ENCODE data around the gene SLC30A7.
A peak's percentile ranks its signal among the peaks of the same experiment; 100 is the strongest.

SLC30A7 gene

GRCh38 chr1:100921110-100921706, 25.3 kb downstream of the SLC30A7 start:
- H3K27ac ChIP-seq: peak overlapping the region; percentile 46
- in situ Hi-C loops (cut with HindIII; ENCODE audit: low pct_ligation_motif_present, low sequenced_read_pairs): loop anchor here (25.0 kb wide), 1 partner anchor 366 kb away; no protein-coding TSS in a partner anchor
- no peaks in the 10 kb centered on the region for H3K27me3 ChIP-seq (replicated peaks)
- DNase-seq: peak; percentile 23
- TF ChIP-seq CTCF (IDR thresholded peaks at IDR 0.05; ENCODE audit: low read depth, low read length, missing control alignments): peak; percentile 34
- H3K4me3 ChIP-seq (ENCODE audit: low read depth, low read length): no peak overlapping the region
- H3K36me3 ChIP-seq (replicated peaks): peaks cover 21% of the 10 kb centered on the region

DNA sequence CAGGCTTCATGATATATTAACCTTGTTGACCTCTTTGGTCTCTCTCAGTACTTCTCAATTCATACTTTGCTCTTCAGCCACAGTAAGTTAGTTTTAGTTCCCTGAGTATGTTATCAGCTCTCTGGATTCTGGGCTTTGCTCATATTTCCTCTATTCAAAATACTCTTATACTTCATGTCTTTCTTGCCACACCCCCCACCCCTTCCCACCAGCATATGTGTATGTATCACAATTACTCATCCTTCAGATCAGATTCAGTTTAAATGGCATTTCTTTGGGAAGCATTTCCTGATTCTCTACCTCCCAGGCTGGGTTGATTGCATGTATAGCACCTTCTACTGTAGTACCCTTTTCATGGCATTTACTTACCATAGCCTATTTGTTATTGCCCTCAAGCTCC, 28.3 kb downstream of the SLC30A7 start:
- peaks cover 13% of the 10 kb centered on the region for H3K36me3 ChIP-seq (replicated peaks)
- H3K27me3 ChIP-seq (replicated peaks): no peaks in the 10 kb centered on the region
- in situ Hi-C loops (cut with HindIII; ENCODE audit: low pct_ligation_motif_present, low sequenced_read_pairs): loop anchor here (25.0 kb wide), 1 partner anchor 363 kb away; no protein-coding TSS in a partner anchor
- no peak overlapping the region for H3K4me3 ChIP-seq (ENCODE audit: low read depth, low read length)
- no peak for TF ChIP-seq CTCF (IDR thresholded peaks at IDR 0.05; ENCODE audit: low read depth, low read length, missing control alignments)
- DNase-seq: peak; percentile 83
- peak overlapping the region; percentile 17 for H3K27ac ChIP-seq

DNA sequence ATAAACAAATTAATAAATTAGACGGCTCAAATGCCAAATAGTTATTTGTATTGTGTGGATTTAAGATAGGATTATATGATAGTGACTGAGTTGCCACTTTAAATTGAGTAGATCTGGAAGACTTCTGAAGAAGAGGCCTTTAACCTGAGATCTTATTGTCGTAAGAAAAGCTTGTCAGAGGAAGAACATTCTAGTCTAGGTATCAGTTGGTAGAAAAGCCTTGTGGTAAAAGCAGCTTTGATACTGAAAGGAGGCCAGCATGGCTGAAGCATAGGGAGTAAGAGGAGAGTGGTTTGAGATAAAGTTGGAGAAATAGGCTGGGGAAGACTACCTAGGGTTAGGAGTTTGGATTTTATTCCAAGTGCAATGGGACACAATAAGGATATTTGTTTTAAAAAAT, 29.1 kb downstream of the SLC30A7 start:
- no peak for TF ChIP-seq CTCF (IDR thresholded peaks at IDR 0.05; ENCODE audit: low read depth, low read length, missing control alignments)
- in situ Hi-C loops (cut with HindIII; ENCODE audit: low pct_ligation_motif_present, low sequenced_read_pairs): loop anchor here (25.0 kb wide), 1 partner anchor 362 kb away; no protein-coding TSS in a partner anchor
- no peak for DNase-seq
- H3K4me3 ChIP-seq (ENCODE audit: low read depth, low read length): no peak overlapping the region
- no peaks in the 10 kb centered on the region for H3K27me3 ChIP-seq (replicated peaks)
- H3K27ac ChIP-seq: no peak overlapping the region
- peaks cover 13% of the 10 kb centered on the region for H3K36me3 ChIP-seq (replicated peaks)

DNA sequence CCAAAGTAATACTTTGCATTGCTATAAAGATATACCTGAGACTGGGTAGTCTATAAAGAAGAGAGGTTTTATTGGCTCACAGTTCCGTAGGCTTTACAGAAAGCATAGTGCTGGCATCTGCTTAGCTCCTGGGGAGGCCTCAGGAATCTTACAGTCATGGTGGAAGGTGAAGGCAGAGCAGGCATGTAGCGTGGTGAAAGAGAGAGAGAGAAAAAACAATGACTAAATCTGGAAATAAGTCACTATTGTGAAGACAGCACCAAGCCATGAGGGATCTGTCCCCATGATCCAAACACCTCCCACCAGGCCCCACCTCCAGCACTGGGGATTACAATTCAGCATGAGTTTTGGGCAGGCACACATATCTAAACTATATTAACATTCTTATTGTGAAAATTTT, 30.4 kb downstream of the SLC30A7 start:
- no peak for DNase-seq
- in situ Hi-C loops (cut with HindIII; ENCODE audit: low pct_ligation_motif_present, low sequenced_read_pairs): no loop called here
- Histone ChIP-seq H3K36me3 (replicated peaks) (peaks cover 13% of the 10 kb centered on the region), H3K4me3 (ENCODE audit: low read depth, low read length) (no peak overlapping the region), H3K27ac (no peak overlapping the region), H3K27me3 (replicated peaks) (no peaks in the 10 kb centered on the region)
- TF ChIP-seq CTCF (IDR thresholded peaks at IDR 0.05; ENCODE audit: low read depth, low read length, missing control alignments): no peak

DNA sequence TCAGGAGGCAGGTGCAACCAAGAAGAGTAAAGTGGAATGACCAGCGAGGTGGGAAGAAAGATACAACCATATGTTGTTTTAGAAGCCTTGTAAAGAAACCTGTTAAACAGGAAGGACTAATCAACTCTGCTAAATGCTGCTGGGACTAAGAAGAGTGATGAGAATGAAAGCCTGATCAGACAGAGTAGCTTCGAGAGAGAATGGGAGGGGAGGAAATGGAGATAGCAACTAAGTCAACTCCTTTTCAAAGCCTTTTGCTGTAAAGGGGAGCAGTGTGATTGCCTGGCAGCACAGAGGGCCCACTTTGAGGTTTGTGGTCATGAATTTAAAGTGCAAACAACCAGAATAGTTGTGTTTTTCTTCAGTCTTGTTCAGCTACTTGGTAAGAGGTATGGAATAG, 31.4 kb downstream of the SLC30A7 start:
- Histone ChIP-seq H3K27ac (no peak overlapping the region), H3K36me3 (replicated peaks) (peaks cover 11% of the 10 kb centered on the region), H3K27me3 (replicated peaks) (no peaks in the 10 kb centered on the region), H3K4me3 (ENCODE audit: low read depth, low read length) (no peak overlapping the region)
- in situ Hi-C loops (cut with HindIII; ENCODE audit: low pct_ligation_motif_present, low sequenced_read_pairs): no loop called here
- TF ChIP-seq CTCF (IDR thresholded peaks at IDR 0.05; ENCODE audit: low read depth, low read length, missing control alignments): no peak
- no peak for DNase-seq

DNA sequence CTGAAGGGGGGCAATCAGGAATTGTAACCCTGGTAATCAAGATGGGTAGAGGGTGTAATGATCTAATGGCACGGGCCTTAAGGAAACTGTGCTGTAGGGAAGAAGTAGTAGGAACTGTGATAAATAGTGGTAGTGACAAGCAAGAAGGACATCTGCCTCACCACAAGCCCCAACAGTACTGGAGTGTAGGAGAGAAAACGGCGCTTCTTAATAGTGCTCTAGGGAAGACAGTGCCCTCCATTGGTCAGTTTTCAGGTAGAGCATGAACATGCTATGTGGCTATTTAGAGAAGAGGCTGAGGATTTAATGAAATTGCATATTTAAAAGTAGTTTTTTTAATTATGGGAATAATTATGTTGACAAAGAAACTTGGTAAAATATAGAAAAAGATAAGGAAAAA, 32.2 kb downstream of the SLC30A7 start:
- peak; percentile 25 for TF ChIP-seq CTCF (IDR thresholded peaks at IDR 0.05; ENCODE audit: low read depth, low read length, missing control alignments)
- H3K4me3 ChIP-seq (ENCODE audit: low read depth, low read length): no peak overlapping the region
- peaks cover 9% of the 10 kb centered on the region for H3K36me3 ChIP-seq (replicated peaks)
- no peak for DNase-seq
- in situ Hi-C loops (cut with HindIII; ENCODE audit: low pct_ligation_motif_present, low sequenced_read_pairs): no loop called here
- no peaks in the 10 kb centered on the region for H3K27me3 ChIP-seq (replicated peaks)
- H3K27ac ChIP-seq: no peak overlapping the region
